ENCODE results near the gene NPAS3. TPM values are rescaled to one million over a fixed set of nuclear protein-coding genes. Genes with fewer than 3 reads are reported as not detected.
A peak's percentile ranks its signal among the peaks of the same experiment; 100 is the strongest.

The NPAS3 gene
- total and polyA plus RNA-seq, 2 donors (not counting 1 experiment from before 2014, with no cell fraction given): 0.10 to 0.50 TPM

DNA sequence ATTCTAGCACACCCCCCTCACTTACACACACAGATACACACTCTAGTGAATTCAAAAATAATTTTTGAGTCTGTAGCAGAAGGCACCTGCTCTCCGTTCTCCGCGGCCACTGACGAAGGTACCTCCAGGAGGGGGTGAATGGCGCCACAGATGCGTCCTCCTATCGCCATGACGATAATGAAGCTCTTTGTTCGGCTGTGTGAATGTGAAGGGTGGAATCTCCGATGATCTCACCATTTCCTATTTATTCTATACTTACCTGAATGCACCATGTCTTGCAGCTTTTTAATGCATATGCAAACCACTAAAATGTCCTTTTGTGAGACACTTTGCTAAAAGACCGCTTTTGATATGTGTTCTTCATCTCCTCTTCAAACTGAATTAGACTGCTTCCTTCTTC, 849.5 kb downstream of the NPAS3 start:
- Histone ChIP-seq H4K20me1 (ENCODE audit: control insufficient read depth, extremely low read depth, insufficient read depth, low read length) (no peaks in the 10 kb centered on the region), H3K36me3 (ENCODE audit: control insufficient read depth, insufficient read depth, low read length) (no peaks in the 10 kb centered on the region), H3K79me2 (ENCODE audit: control insufficient read depth, insufficient read depth, low read length) (no peaks in the 10 kb centered on the region), H3K9ac (ENCODE audit: insufficient read depth, low read length) (no peak overlapping the region), H3K27ac (ENCODE audit: insufficient read depth, low read length) (no peak overlapping the region), H2AFZ (ENCODE audit: low read length) (no peak overlapping the region), H3K27me3 (ENCODE audit: control insufficient read depth, insufficient read depth, low read length) (peaks cover 2% of the 10 kb centered on the region), H3K4me3 (replicated peaks in 1 of 4; ENCODE audit: control extremely low read depth in 1 of 4, insufficient read depth in 1 of 4, low read depth in 3 of 4, low read length in 4 of 4) (no peak overlapping the region), H3K4me2 (ENCODE audit: extremely low read depth, insufficient read depth, low read length) (no peak overlapping the region), H3K4me1 (ENCODE audit: control insufficient read depth, extremely low read depth, insufficient read depth, low read length) (no peaks in the 10 kb centered on the region), H3K9me3 (ENCODE audit: control insufficient read depth, insufficient read depth, low read depth, low read length) (no peaks in the 10 kb centered on the region)
- no peak for TF ChIP-seq EZH2 (IDR thresholded peaks at IDR 0.05; ENCODE audit: low read length, missing control alignments)
- TF ChIP-seq, protein P1, sequence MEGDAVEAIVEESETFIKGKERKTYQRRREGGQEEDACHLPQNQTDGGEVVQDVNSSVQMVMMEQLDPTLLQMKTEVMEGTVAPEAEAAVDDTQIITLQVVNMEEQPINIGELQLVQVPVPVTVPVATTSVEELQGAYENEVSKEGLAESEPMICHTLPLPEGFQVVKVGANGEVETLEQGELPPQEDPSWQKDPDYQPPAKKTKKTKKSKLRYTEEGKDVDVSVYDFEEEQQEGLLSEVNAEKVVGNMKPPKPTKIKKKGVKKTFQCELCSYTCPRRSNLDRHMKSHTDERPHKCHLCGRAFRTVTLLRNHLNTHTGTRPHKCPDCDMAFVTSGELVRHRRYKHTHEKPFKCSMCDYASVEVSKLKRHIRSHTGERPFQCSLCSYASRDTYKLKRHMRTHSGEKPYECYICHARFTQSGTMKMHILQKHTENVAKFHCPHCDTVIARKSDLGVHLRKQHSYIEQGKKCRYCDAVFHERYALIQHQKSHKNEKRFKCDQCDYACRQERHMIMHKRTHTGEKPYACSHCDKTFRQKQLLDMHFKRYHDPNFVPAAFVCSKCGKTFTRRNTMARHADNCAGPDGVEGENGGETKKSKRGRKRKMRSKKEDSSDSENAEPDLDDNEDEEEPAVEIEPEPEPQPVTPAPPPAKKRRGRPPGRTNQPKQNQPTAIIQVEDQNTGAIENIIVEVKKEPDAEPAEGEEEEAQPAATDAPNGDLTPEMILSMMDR (conservative IDR thresholded peaks at IDR 0.05 in 1 of 2, IDR thresholded peaks at IDR 0.05 in 1 of 2; ENCODE audit: low read depth in 1 of 2, low read length in 2 of 2): no peak
- no peak for DNase-seq (ENCODE audit: low read depth in 2 of 2)

DNA sequence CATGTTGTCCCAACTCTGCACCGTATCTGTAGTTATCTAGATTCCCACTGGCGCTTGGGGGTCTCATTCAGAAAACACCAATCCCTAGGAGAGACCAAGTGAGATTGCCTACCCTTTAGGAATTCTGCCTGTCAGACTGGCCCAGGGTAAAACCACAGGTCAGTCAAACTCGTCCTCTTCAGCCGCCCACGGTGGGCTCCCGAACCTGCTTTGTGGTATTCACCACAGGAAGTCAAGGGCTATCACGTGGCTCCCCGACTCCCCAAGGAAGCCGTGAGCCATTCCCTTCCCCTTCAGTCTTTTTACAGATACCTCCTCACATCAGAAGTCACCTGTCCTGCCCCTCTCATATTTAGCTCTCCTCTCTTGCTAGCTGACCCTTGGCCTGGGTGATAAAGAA, 852.3 kb downstream of the NPAS3 start:
- no peaks in the 10 kb centered on the region for H3K79me2 ChIP-seq (ENCODE audit: control insufficient read depth, insufficient read depth, low read length)
- no peaks in the 10 kb centered on the region for H3K4me1 ChIP-seq (ENCODE audit: control insufficient read depth, extremely low read depth, insufficient read depth, low read length)
- H3K4me3 ChIP-seq (replicated peaks in 1 of 4; ENCODE audit: control extremely low read depth in 1 of 4, insufficient read depth in 1 of 4, low read depth in 3 of 4, low read length in 4 of 4): no peak overlapping the region
- H3K9me3 ChIP-seq (ENCODE audit: control insufficient read depth, insufficient read depth, low read depth, low read length): no peaks in the 10 kb centered on the region
- H3K27ac ChIP-seq (ENCODE audit: insufficient read depth, low read length): no peak overlapping the region
- no peaks in the 10 kb centered on the region for H4K20me1 ChIP-seq (ENCODE audit: control insufficient read depth, extremely low read depth, insufficient read depth, low read length)
- no peak overlapping the region for H2AFZ ChIP-seq (ENCODE audit: low read length)
- DNase-seq (ENCODE audit: low read depth in 2 of 2): peak in 1 of 2 donors; percentile 27
- peaks cover 6% of the 10 kb centered on the region for H3K27me3 ChIP-seq (ENCODE audit: control insufficient read depth, insufficient read depth, low read length)
- TF ChIP-seq, protein P1 (conservative IDR thresholded peaks at IDR 0.05 in 1 of 2, IDR thresholded peaks at IDR 0.05 in 1 of 2; ENCODE audit: low read depth in 1 of 2, low read length in 2 of 2): no peak
- no peak for TF ChIP-seq EZH2 (IDR thresholded peaks at IDR 0.05; ENCODE audit: low read length, missing control alignments)
- no peak overlapping the region for H3K9ac ChIP-seq (ENCODE audit: insufficient read depth, low read length)
- H3K4me2 ChIP-seq (ENCODE audit: extremely low read depth, insufficient read depth, low read length): no peak overlapping the region
- no peaks in the 10 kb centered on the region for H3K36me3 ChIP-seq (ENCODE audit: control insufficient read depth, insufficient read depth, low read length)

DNA sequence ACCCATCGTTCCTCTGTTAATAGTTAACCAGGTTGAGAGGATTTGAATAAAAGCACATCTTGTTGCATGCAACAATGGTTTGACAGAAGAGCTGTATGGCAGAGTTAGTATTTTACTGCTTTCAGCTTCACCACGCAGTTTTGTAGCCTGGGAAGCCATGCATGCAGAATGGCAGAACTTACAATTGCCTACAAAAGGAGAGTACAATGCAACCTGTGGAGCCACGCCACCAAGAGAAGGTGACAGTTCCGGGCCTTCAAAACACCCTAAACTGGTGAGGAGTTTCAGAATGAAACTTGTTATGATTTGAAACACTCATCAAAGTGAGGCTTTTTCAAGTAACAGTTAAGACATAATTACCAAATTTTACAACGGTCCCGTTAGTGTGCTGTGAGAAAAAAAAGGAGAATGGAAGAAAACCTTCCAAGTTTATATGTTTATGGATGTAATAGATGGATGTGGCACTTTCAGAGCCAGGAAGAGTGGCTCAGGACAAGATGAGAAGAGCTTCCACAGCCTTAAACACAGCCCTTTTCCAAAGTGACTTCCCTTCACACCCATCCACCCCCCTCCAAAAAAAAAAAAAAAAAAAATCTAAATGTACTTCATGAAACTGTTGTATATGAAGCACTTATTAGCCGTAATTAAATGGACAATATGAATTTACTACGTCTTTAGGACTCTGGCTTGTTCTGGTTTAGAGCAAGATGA, 853.5 kb downstream of the NPAS3 start:
- TF ChIP-seq, protein P1 (conservative IDR thresholded peaks at IDR 0.05 in 1 of 2, IDR thresholded peaks at IDR 0.05 in 1 of 2; ENCODE audit: low read depth in 1 of 2, low read length in 2 of 2): no peak
- no peak for TF ChIP-seq EZH2 (IDR thresholded peaks at IDR 0.05; ENCODE audit: low read length, missing control alignments)
- H3K79me2 ChIP-seq (ENCODE audit: control insufficient read depth, insufficient read depth, low read length): no peaks in the 10 kb centered on the region
- no peak overlapping the region for H2AFZ ChIP-seq (ENCODE audit: low read length)
- no peak overlapping the region for H3K4me2 ChIP-seq (ENCODE audit: extremely low read depth, insufficient read depth, low read length)
- H3K9me3 ChIP-seq (ENCODE audit: control insufficient read depth, insufficient read depth, low read depth, low read length): no peaks in the 10 kb centered on the region
- peaks cover 6% of the 10 kb centered on the region for H3K27me3 ChIP-seq (ENCODE audit: control insufficient read depth, insufficient read depth, low read length)
- H3K36me3 ChIP-seq (ENCODE audit: control insufficient read depth, insufficient read depth, low read length): no peaks in the 10 kb centered on the region
- no peaks in the 10 kb centered on the region for H3K4me1 ChIP-seq (ENCODE audit: control insufficient read depth, extremely low read depth, insufficient read depth, low read length)
- no peak for DNase-seq (ENCODE audit: low read depth in 2 of 2)
- H4K20me1 ChIP-seq (ENCODE audit: control insufficient read depth, extremely low read depth, insufficient read depth, low read length): no peaks in the 10 kb centered on the region
- H3K9ac ChIP-seq (ENCODE audit: insufficient read depth, low read length): no peak overlapping the region
- no peak overlapping the region for H3K27ac ChIP-seq (ENCODE audit: insufficient read depth, low read length)
- no peak overlapping the region for H3K4me3 ChIP-seq (replicated peaks in 1 of 4; ENCODE audit: control extremely low read depth in 1 of 4, insufficient read depth in 1 of 4, low read depth in 3 of 4, low read length in 4 of 4)
